ENCODE results near the gene SMG9. TPM values are rescaled to one million over a fixed set of nuclear protein-coding genes. Genes with fewer than 3 reads are reported as not detected.

The SMG9 gene
- total RNA-seq, 2 experiments from 2014 or later = 34.7 to 38.2 TPM

DNA sequence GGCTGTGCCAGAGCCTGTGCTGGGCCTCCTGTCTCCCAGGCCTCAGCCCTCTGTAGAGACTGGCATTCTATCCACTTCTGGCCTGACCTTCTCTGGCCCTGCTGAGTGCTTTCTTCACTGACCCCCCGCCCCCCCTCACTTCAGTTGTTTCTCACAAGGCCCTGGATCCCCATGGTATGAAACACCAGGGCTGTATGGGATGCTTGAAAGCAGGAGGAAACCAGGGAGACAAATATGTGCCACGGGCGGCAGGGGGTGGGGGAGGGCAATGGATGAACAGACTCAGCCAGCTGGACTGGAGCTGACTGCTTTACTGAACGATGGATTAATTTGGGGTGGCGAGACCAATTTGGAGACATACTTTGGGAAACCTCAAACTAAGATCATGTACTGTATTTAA lies 24.8 kb downstream of the SMG9 start:
- no peaks in the 10 kb centered on the region for H3K9me3 ChIP-seq (ENCODE audit: control insufficient read depth in 1 of 2, insufficient read depth in 1 of 2, low read length in 2 of 2)
- no peak overlapping the region for H3K27ac ChIP-seq (ENCODE audit: low read depth in 1 of 2, low read length in 2 of 2)
- Mint-ChIP-seq H3K4me1 (ENCODE audit: low read depth) (no peaks in the 10 kb centered on the region), H3K36me3 (ENCODE audit: low read depth) (peaks cover 67% of the 10 kb centered on the region), H3K27me3 (no peaks in the 10 kb centered on the region), H3K4me3 (no peak overlapping the region), H3K9me3 (no peaks in the 10 kb centered on the region), H3K27ac (no peak overlapping the region)
- TF ChIP-seq, protein P1, sequence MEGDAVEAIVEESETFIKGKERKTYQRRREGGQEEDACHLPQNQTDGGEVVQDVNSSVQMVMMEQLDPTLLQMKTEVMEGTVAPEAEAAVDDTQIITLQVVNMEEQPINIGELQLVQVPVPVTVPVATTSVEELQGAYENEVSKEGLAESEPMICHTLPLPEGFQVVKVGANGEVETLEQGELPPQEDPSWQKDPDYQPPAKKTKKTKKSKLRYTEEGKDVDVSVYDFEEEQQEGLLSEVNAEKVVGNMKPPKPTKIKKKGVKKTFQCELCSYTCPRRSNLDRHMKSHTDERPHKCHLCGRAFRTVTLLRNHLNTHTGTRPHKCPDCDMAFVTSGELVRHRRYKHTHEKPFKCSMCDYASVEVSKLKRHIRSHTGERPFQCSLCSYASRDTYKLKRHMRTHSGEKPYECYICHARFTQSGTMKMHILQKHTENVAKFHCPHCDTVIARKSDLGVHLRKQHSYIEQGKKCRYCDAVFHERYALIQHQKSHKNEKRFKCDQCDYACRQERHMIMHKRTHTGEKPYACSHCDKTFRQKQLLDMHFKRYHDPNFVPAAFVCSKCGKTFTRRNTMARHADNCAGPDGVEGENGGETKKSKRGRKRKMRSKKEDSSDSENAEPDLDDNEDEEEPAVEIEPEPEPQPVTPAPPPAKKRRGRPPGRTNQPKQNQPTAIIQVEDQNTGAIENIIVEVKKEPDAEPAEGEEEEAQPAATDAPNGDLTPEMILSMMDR (IDR thresholded peaks at IDR 0.05) = no peak
- no peaks in the 10 kb centered on the region for H3K4me1 ChIP-seq (ENCODE audit: insufficient read depth, low read length)
- H3K36me3 ChIP-seq (ENCODE audit: insufficient read depth, low read length) = peaks cover 63% of the 10 kb centered on the region
- ATAC-seq (ENCODE audit: poor library complexity) (no peak), DNase-seq (no peak)
- H3K4me3 ChIP-seq (ENCODE audit: low read length) = no peak overlapping the region
- H3K27me3 ChIP-seq (ENCODE audit: control insufficient read depth in 1 of 2, insufficient read depth in 2 of 2, low read length in 2 of 2) = no peaks in the 10 kb centered on the region
- ChIA-PET POLR2A (no interaction called here), CTCF (no interaction called here)
- intact Hi-C loops (cut with DNase I, micrococcal nuclease) = no loop called here

DNA sequence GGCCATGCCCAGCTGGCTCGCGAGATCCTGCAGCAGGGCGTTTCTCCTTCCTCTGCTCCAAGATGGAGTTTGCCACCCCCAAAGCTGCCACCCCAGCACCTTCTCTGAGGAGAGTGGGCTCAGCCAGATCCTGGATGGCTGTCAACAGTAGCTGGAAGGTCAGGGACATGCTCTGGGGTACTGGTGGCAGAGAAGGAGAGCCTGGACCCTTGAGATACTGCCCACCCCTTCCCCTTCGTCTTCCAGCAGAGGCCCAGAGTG lies 27.2 kb downstream of the SMG9 start:
- POLR2A ChIA-PET = interaction anchor here (1.3 kb wide), 1 partner anchor 11 kb away, joined by 4 read pairs; no protein-coding TSS in a partner anchor
- Histone ChIP-seq H3K9me3 (ENCODE audit: control insufficient read depth in 1 of 2, insufficient read depth in 1 of 2, low read length in 2 of 2) (no peaks in the 10 kb centered on the region), H3K4me1 (ENCODE audit: insufficient read depth, low read length) (no peaks in the 10 kb centered on the region), H3K27me3 (ENCODE audit: control insufficient read depth in 1 of 2, insufficient read depth in 2 of 2, low read length in 2 of 2) (no peaks in the 10 kb centered on the region), H3K27ac (ENCODE audit: low read depth in 1 of 2, low read length in 2 of 2) (no peak overlapping the region), H3K36me3 (ENCODE audit: insufficient read depth, low read length) (peaks cover 39% of the 10 kb centered on the region), H3K4me3 (ENCODE audit: low read length) (no peak overlapping the region)
- no peak for ATAC-seq (ENCODE audit: poor library complexity)
- no peaks in the 10 kb centered on the region for H3K27me3 Mint-ChIP-seq
- peaks cover 43% of the 10 kb centered on the region for H3K36me3 Mint-ChIP-seq (ENCODE audit: low read depth)
- no peak overlapping the region for H3K4me3 Mint-ChIP-seq
- H3K9me3 Mint-ChIP-seq = no peaks in the 10 kb centered on the region
- H3K4me1 Mint-ChIP-seq (ENCODE audit: low read depth) = no peaks in the 10 kb centered on the region
- H3K27ac Mint-ChIP-seq = no peak overlapping the region
- intact Hi-C loops (cut with DNase I, micrococcal nuclease) = no loop called here
- CTCF ChIA-PET = no interaction called here
- TF ChIP-seq, protein P1 (IDR thresholded peaks at IDR 0.05) = no peak
- DNase-seq = no peak

- POLR2A ChIA-PET = interaction anchor here (1.3 kb wide), 1 partner anchor 10 kb away, joined by 4 read pairs; no protein-coding TSS in a partner anchor
- no peak overlapping the region for H3K27ac Mint-ChIP-seq
- no peak overlapping the region for H3K4me3 Mint-ChIP-seq
- DNase-seq (no peak), ATAC-seq (ENCODE audit: poor library complexity) (no peak)
- peaks cover 33% of the 10 kb centered on the region for H3K36me3 ChIP-seq (ENCODE audit: insufficient read depth, low read length)
- TF ChIP-seq, protein P1 (IDR thresholded peaks at IDR 0.05) = no peak
- no peaks in the 10 kb centered on the region for H3K9me3 ChIP-seq (ENCODE audit: control insufficient read depth in 1 of 2, insufficient read depth in 1 of 2, low read length in 2 of 2)
- peaks cover 37% of the 10 kb centered on the region for H3K36me3 Mint-ChIP-seq (ENCODE audit: low read depth)
- H3K4me1 ChIP-seq (ENCODE audit: insufficient read depth, low read length) = no peaks in the 10 kb centered on the region
- no peaks in the 10 kb centered on the region for H3K27me3 Mint-ChIP-seq
- no peak overlapping the region for H3K4me3 ChIP-seq (ENCODE audit: low read length)
- CTCF ChIA-PET = interaction anchor here (1.1 kb wide), 1 partner anchor 32 kb away, joined by 3 read pairs; no protein-coding TSS in a partner anchor
- H3K4me1 Mint-ChIP-seq (ENCODE audit: low read depth) = no peaks in the 10 kb centered on the region
- intact Hi-C loops (cut with DNase I, micrococcal nuclease) = no loop called here
- no peaks in the 10 kb centered on the region for H3K9me3 Mint-ChIP-seq
- H3K27me3 ChIP-seq (ENCODE audit: control insufficient read depth in 1 of 2, insufficient read depth in 2 of 2, low read length in 2 of 2) = no peaks in the 10 kb centered on the region
- no peak overlapping the region for H3K27ac ChIP-seq (ENCODE audit: low read depth in 1 of 2, low read length in 2 of 2)
These were observed 27.8 kb downstream of the SMG9 start for GRCh38 chr19:43726736-43727592.

All from CD4-positive, alpha-beta T cell (primary cell).